Measurements from ENCODE around the gene DOC2B. TPM values are rescaled to one million over a fixed set of nuclear protein-coding genes. Genes with fewer than 3 reads are reported as not detected.

DOC2B gene
- total RNA-seq = 0.26 and 2.7 TPM in 2 replicates

DNA sequence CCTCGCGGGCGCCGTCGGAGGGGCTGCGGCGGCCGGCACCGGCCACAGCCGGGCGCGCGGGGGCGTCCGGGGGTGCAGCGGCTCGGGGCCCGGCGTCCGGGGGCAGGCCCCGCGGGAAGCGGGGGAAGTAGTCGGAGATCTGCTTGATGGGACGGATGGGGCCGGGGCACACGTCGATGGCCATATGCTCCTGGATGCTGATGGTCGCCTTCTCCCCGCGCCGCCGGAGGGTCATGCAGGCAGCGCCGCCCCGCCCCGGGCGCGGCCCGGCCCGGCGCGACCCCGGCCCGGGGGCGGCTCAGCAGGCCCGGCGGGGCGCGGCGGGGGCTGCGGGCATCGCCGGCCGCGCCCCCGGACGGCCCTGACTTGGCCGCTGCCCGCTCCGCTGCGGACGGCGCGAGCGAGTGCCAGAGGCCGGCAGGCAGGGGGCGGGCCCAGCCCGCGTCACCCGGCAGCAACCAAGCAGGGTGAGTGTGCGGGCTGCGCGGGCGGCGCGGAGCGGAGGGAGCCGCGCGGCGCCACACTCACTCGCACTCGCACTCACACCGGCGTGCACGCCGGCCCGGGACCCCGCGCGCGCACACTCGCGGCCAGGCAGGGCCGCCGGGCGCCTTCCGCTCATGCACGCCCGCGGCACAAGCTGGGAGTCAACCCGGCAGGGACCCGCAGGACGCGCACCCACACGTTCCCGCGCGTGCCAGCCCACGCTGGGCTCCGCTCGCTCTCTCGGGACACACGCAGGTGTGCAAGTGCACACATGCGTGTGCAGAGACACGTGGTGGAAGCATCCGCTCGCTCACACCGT is at the start of gene DOC2B:
Gene DOC2B, minus strand, starts transcription at position 406 of the 805 bp plus-strand sequence. Its CDS starts 171 bp downstream, at position 235.
- DNase-seq (ENCODE audit: low read depth) = peak; percentile 27
- Histone ChIP-seq H3K36me3 (ENCODE audit: control insufficient read depth, insufficient read depth, low read length) (no peaks in the 10 kb centered on the region), H3K27me3 (ENCODE audit: control insufficient read depth, insufficient read depth, low read length) (peaks cover 7% of the 10 kb centered on the region), H3K4me3 (ENCODE audit: low read depth, low read length) (peak within 1 kb of the TSS; percentile 37)
- FAIRE-seq = no peak
- TF ChIP-seq, protein P1, sequence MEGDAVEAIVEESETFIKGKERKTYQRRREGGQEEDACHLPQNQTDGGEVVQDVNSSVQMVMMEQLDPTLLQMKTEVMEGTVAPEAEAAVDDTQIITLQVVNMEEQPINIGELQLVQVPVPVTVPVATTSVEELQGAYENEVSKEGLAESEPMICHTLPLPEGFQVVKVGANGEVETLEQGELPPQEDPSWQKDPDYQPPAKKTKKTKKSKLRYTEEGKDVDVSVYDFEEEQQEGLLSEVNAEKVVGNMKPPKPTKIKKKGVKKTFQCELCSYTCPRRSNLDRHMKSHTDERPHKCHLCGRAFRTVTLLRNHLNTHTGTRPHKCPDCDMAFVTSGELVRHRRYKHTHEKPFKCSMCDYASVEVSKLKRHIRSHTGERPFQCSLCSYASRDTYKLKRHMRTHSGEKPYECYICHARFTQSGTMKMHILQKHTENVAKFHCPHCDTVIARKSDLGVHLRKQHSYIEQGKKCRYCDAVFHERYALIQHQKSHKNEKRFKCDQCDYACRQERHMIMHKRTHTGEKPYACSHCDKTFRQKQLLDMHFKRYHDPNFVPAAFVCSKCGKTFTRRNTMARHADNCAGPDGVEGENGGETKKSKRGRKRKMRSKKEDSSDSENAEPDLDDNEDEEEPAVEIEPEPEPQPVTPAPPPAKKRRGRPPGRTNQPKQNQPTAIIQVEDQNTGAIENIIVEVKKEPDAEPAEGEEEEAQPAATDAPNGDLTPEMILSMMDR (IDR thresholded peaks at IDR 0.05; ENCODE audit: insufficient read depth, low read length, severe bottlenecking) = peak; percentile 12

DNA sequence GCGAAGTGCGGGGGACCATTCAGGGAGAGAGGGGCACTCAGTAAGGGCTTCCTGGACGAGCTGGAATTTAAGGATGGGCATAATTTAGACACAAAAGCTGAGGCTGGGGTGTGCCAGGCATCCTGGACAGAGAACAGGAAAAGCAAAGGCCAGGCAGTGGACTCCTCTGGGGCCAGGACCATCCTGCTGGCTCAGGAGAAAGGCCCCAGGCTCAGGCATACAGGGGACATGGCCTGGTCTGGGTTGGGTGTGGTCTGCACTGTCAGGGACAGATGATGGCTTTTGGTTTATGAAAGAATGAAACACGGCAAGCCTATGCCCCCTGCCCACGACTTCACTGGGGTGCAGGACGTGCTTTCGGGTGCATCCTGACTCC is 48.9 kb upstream of the DOC2B start:
- Histone ChIP-seq H3K27me3 (ENCODE audit: control insufficient read depth, insufficient read depth, low read length) (no peaks in the 10 kb centered on the region), H3K4me3 (ENCODE audit: low read depth, low read length) (no peak overlapping the region), H3K36me3 (ENCODE audit: control insufficient read depth, insufficient read depth, low read length) (no peaks in the 10 kb centered on the region)
- TF ChIP-seq, protein P1 (IDR thresholded peaks at IDR 0.05; ENCODE audit: insufficient read depth, low read length, severe bottlenecking) = no peak
- DNase-seq (ENCODE audit: low read depth) (no peak), FAIRE-seq (no peak)

DNA sequence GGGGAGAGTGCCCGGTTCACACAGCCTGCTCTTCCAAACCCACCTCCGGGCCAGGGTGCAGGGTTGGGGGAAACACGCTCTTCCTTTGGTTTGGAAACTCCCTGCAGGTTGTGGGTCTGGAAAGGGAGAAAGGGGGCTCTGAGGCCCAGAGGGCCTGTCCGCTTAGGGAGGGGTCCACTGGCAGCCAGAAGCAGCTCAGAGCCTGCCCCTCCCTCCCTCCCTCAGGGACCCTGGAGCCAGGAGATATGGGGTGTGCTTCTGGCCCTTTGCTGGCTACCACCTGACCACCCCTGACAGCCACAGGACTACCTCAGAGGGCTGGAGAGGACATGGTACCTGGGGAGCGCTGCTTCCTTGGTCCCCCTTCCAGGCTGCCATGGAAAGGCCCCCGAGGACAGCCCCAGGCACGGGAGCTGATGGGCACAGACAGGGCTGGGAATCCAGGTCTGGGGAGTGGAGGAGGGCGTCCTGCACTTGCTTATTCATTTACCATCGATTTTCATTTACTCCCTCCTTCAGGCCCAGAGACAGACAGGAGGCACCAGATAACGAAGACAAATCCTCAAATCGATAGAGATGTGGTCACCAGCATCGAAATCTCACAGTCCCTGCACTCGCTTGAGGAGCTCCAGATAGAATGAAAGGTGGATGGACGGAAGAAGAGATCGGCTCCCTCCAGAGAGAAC is 48.4 kb upstream of the DOC2B start:
- Histone ChIP-seq H3K27me3 (ENCODE audit: control insufficient read depth, insufficient read depth, low read length) (no peaks in the 10 kb centered on the region), H3K4me3 (ENCODE audit: low read depth, low read length) (no peak overlapping the region), H3K36me3 (ENCODE audit: control insufficient read depth, insufficient read depth, low read length) (no peaks in the 10 kb centered on the region)
- TF ChIP-seq, protein P1 (IDR thresholded peaks at IDR 0.05; ENCODE audit: insufficient read depth, low read length, severe bottlenecking) = no peak
- DNase-seq (ENCODE audit: low read depth) = no peak
- FAIRE-seq = no peak

DNA sequence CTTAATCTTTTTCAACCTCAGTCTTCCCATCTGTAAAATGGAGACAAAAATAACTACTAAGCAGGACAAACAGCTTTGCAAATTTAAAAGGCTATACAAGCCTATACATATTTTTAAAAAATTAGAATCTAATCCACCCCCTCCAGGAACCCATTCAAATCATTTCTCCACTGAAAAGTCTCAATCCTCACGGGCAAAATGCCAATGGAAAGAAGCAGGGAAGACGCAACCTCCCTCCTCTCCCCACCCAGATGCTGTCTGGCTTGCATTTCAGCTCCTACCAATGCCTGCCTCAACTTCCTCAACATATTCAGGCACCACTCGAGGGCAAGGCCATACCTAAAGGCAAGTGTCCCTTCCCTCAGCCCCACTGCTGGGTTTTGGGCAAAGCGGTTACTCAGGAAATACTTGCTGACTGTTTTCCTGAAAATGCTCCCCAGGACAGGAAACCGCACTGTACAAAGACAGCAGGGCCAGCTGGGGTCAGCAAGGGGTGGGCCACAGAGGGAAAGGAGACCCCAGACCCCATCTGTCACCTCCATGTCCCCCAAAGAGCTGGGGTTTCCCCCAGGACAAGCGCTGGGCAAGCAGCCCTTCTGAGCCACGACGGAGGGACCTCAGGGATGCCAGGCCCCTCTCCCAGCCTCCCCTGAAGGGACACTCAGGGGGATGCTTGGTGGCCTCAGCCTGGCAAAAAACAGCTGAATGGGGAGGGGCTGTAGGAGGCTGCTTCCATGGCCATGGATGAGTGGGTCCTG is 47.7 kb upstream of the DOC2B start:
- DNase-seq (ENCODE audit: low read depth) (no peak), FAIRE-seq (no peak)
- Histone ChIP-seq H3K36me3 (ENCODE audit: control insufficient read depth, insufficient read depth, low read length) (no peaks in the 10 kb centered on the region), H3K27me3 (ENCODE audit: control insufficient read depth, insufficient read depth, low read length) (no peaks in the 10 kb centered on the region), H3K4me3 (ENCODE audit: low read depth, low read length) (no peak overlapping the region)
- TF ChIP-seq, protein P1 (IDR thresholded peaks at IDR 0.05; ENCODE audit: insufficient read depth, low read length, severe bottlenecking) = no peak

DNA sequence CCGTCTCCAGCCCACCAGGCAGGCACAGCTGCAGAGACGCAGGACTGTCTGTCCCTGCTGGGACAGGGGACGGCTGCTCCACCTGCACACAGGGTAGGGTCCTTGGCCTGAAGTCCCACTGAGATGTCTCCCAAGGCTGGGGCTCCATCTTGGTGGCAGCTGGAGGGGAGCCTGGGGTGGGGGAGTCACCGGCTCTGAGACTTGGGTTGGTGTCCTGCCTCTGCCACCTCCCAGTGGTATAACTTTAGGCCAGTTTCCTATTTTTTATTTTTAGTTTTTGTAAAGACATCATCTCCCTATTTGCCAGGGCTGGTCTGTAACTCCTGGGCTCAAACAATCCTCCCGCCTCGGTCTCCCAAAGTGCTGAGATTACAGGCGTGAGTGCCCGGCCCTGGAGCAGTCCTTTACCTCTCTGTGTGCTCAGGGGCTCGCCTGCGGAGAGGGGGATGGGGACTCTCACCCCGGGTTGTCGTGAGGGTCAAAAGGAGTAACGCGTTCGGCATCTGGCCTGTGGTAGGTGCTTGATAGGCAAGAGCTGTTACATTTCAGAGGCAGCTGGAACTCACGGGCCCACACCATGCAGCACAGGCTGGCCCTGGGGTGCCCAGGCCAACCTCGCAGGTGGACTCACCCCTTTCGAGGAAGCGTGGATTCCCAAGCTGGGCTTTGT is 46.6 kb upstream of the DOC2B start:
- DNase-seq (ENCODE audit: low read depth) = no peak
- TF ChIP-seq, protein P1 (IDR thresholded peaks at IDR 0.05; ENCODE audit: insufficient read depth, low read length, severe bottlenecking) = no peak
- Histone ChIP-seq H3K4me3 (ENCODE audit: low read depth, low read length) (no peak overlapping the region), H3K27me3 (ENCODE audit: control insufficient read depth, insufficient read depth, low read length) (no peaks in the 10 kb centered on the region), H3K36me3 (ENCODE audit: control insufficient read depth, insufficient read depth, low read length) (no peaks in the 10 kb centered on the region)
- no peak for FAIRE-seq
